ENCODE data around the gene IFNGR1. TPM values are rescaled to one million over a fixed set of nuclear protein-coding genes. Genes with fewer than 3 reads are reported as not detected.

IFNGR1 gene
- total RNA-seq, 1 experiment from 2014 or later: 18.4 TPM

DNA sequence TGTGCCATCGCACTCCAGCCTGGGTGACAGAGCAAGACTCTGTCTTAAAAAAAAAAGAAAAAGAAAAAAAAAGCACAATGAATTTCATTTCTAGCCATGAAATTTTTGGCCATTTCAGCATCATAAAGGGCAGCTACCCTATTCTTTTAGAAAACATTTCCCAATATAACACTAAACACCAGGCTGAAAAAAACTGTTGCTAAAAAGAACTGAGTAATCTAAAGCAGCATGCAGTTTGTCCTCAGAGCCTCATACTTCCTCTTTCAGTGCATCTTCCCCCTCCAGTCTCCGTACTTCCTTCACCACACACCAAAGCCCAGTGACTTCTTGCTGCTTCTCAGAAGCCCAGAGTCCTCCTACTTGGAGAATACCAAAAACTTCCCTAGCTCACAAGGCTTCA is 5.6 kb upstream of the IFNGR1 start:
- ChIA-PET POLR2A (ENCODE audit: low non-redundant PET) (no interaction called here), CTCF (no interaction called here)
- Histone ChIP-seq H3K27ac (ENCODE audit: low read depth, low read length, poor library complexity, severe bottlenecking) (no peak overlapping the region), H3K36me3 (ENCODE audit: insufficient read depth, low read length, poor library complexity, severe bottlenecking) (no peaks in the 10 kb centered on the region), H3K9me3 (ENCODE audit: low read depth, low read length, poor library complexity, severe bottlenecking) (no peaks in the 10 kb centered on the region), H3K4me1 (ENCODE audit: insufficient read depth, low read length, poor library complexity, severe bottlenecking) (no peaks in the 10 kb centered on the region), H3K27me3 (replicated peaks; ENCODE audit: insufficient read depth, low read depth, low read length, poor library complexity) (no peaks in the 10 kb centered on the region), H3K4me3 (ENCODE audit: low read depth, low read length, poor library complexity, severe bottlenecking) (no peak overlapping the region)
- intact Hi-C loops (cut with micrococcal nuclease; ENCODE audit: unreplicated experiment): no loop called here
- TF ChIP-seq EZH2 (IDR thresholded peaks at IDR 0.05; ENCODE audit: borderline replicate concordance, low read depth, low read length, poor library complexity, severe bottlenecking) (no peak), CTCF (conservative IDR thresholded peaks at IDR 0.05; ENCODE audit: low read depth, low read length) (no peak)
- DNase-seq (ENCODE audit: low spot score): no peak
- BruUV-seq (replicated peaks): no TSS peak

GRCh38 chr6:137223370-137224131 is 4.4 kb upstream of the IFNGR1 start:
- no peaks in the 10 kb centered on the region for H3K36me3 ChIP-seq (ENCODE audit: insufficient read depth, low read length, poor library complexity, severe bottlenecking)
- no peak for TF ChIP-seq EZH2 (IDR thresholded peaks at IDR 0.05; ENCODE audit: borderline replicate concordance, low read depth, low read length, poor library complexity, severe bottlenecking)
- BruUV-seq (replicated peaks): no TSS peak
- no peak overlapping the region for H3K27ac ChIP-seq (ENCODE audit: low read depth, low read length, poor library complexity, severe bottlenecking)
- no peaks in the 10 kb centered on the region for H3K9me3 ChIP-seq (ENCODE audit: low read depth, low read length, poor library complexity, severe bottlenecking)
- ChIA-PET POLR2A (ENCODE audit: low non-redundant PET) (no interaction called here), CTCF (no interaction called here)
- DNase-seq (ENCODE audit: low spot score): no peak
- intact Hi-C loops (cut with micrococcal nuclease; ENCODE audit: unreplicated experiment): no loop called here
- no peaks in the 10 kb centered on the region for H3K27me3 ChIP-seq (replicated peaks; ENCODE audit: insufficient read depth, low read depth, low read length, poor library complexity)
- H3K4me3 ChIP-seq (ENCODE audit: low read depth, low read length, poor library complexity, severe bottlenecking): no peak overlapping the region
- peaks cover 3% of the 10 kb centered on the region for H3K4me1 ChIP-seq (ENCODE audit: insufficient read depth, low read length, poor library complexity, severe bottlenecking)

DNA sequence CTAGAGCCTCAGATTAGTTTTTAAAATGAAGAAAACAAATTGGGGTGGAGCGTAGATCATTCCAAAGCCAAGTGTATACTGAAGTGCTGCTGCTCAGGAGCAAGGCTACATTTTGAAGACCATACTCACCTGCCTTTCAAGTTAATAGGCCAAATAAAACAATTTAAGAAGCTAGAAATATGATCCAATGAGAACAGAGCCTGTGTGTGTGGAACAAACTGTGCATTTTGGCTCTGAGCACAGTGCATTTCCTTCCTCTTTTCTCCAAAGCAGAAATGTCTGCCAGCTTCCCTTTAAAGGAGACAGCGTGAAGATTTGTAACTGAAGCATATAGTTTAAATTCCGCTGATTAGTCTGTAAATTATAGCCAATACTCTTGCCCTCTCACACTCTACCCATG is 3.2 kb upstream of the IFNGR1 start:
- POLR2A ChIA-PET (ENCODE audit: low non-redundant PET): no interaction called here
- H3K36me3 ChIP-seq (ENCODE audit: insufficient read depth, low read length, poor library complexity, severe bottlenecking): no peaks in the 10 kb centered on the region
- no peaks in the 10 kb centered on the region for H3K9me3 ChIP-seq (ENCODE audit: low read depth, low read length, poor library complexity, severe bottlenecking)
- H3K27me3 ChIP-seq (replicated peaks; ENCODE audit: insufficient read depth, low read depth, low read length, poor library complexity): no peaks in the 10 kb centered on the region
- H3K27ac ChIP-seq (ENCODE audit: low read depth, low read length, poor library complexity, severe bottlenecking): no peak overlapping the region
- BruUV-seq (replicated peaks): no TSS peak
- CTCF ChIA-PET: no interaction called here
- peaks cover 7% of the 10 kb centered on the region for H3K4me1 ChIP-seq (ENCODE audit: insufficient read depth, low read length, poor library complexity, severe bottlenecking)
- TF ChIP-seq CTCF (conservative IDR thresholded peaks at IDR 0.05; ENCODE audit: low read depth, low read length) (no peak), EZH2 (IDR thresholded peaks at IDR 0.05; ENCODE audit: borderline replicate concordance, low read depth, low read length, poor library complexity, severe bottlenecking) (no peak)
- no peak overlapping the region for H3K4me3 ChIP-seq (ENCODE audit: low read depth, low read length, poor library complexity, severe bottlenecking)
- no peak for DNase-seq (ENCODE audit: low spot score)
- intact Hi-C loops (cut with micrococcal nuclease; ENCODE audit: unreplicated experiment): no loop called here
